OCI-LY3 (cell line): ENCODE measurements around the gene IGLL1.

Experiments used
- H2AFZ ChIP-seq: fragments of 200-600, 300-600 bp; shearing (Covaris generic); 2 replicates; pipeline ENCODE4 v1.6.0; 2014; ENCODE audit warnings: antibody characterized with exemption, low read depth, low read length
- H3K27ac ChIP-seq: fragments of 200-600, 300-600 bp; sonication (generic); 2 replicates; pipeline ENCODE4 v1.5.1; 2014; ENCODE audit warnings: mild to moderate bottlenecking, low read length, moderate library complexity, mixed read lengths
- H3K27me3 ChIP-seq: fragments of 200-600, 300-600 bp; sonication (generic); 2 replicates; pipeline ENCODE4 v1.6.1; 2014; ENCODE audit warnings: low read depth, low read length, mixed read lengths
- H3K36me3 ChIP-seq: fragments of 200-600, 300-600 bp; sonication (generic); replicated peaks from 2 replicates; pipeline ENCODE3; 2014; ENCODE audit warnings: low read depth, low read length, mixed read lengths
- H3K4me1 ChIP-seq: fragments of 300-600, 200-600 bp; sonication (generic); 2 replicates; pipeline ENCODE4 v1.6.1; 2014; ENCODE audit warnings: low read length, mixed read lengths
- H3K4me2 ChIP-seq: fragments of 200-600, 300-600 bp; sonication (generic); 2 replicates; pipeline ENCODE4 v1.6.1; 2014; ENCODE audit warnings: low read length, mixed read lengths
- H3K4me3 ChIP-seq: fragments of 300-600, 200-600 bp; sonication (generic); 2 replicates; pipeline ENCODE4 v1.5.1; 2014; ENCODE audit warnings: antibody characterized with exemption, mild to moderate bottlenecking, low read length, moderate library complexity
- H3K79me2 ChIP-seq: fragments of 300-600, 200-600 bp; shearing (Covaris generic); 2 replicates; pipeline ENCODE4 v1.6.1; 2014; ENCODE audit warnings: mild to moderate bottlenecking, low read length, mixed read lengths
- H3K9ac ChIP-seq: fragments of 300-600, 200-600 bp; shearing (Covaris generic); 2 replicates; pipeline ENCODE4 v1.6.0; 2014; ENCODE audit warnings: mild to moderate bottlenecking, low read length, moderate library complexity
- H3K9me3 ChIP-seq: fragments of 200-600, 300-600 bp; shearing (Covaris generic); 2 replicates; pipeline ENCODE4 v1.6.1; 2014; ENCODE audit warnings: low read length, mixed read lengths; ENCODE audit not compliant: insufficient read depth
- H4K20me1 ChIP-seq: fragments of 200-600, 300-600 bp; sonication (generic); 2 replicates; pipeline ENCODE4 v1.6.1; 2016; ENCODE audit warnings: low read length, mixed read lengths; ENCODE audit not compliant: insufficient read depth
- EZH2phosphoT487 ChIP-seq: fragments of 200-600 bp; shearing (Covaris generic); IDR thresholded peaks from 2 replicates; pipeline ENCODE4 v1.6.1; 2018; ENCODE audit warnings: antibody characterized with exemption, mixed run types, low read depth
- TF ChIP-seq, protein P1 (sequence below): fragments of 200-600, 300-600 bp; sonication (generic); IDR thresholded peaks from 2 replicates; pipeline ENCODE4 v1.5.1; 2014; ENCODE audit warnings: antibody characterized with exemption, low read length, low read depth

The IGLL1 gene

DNA sequence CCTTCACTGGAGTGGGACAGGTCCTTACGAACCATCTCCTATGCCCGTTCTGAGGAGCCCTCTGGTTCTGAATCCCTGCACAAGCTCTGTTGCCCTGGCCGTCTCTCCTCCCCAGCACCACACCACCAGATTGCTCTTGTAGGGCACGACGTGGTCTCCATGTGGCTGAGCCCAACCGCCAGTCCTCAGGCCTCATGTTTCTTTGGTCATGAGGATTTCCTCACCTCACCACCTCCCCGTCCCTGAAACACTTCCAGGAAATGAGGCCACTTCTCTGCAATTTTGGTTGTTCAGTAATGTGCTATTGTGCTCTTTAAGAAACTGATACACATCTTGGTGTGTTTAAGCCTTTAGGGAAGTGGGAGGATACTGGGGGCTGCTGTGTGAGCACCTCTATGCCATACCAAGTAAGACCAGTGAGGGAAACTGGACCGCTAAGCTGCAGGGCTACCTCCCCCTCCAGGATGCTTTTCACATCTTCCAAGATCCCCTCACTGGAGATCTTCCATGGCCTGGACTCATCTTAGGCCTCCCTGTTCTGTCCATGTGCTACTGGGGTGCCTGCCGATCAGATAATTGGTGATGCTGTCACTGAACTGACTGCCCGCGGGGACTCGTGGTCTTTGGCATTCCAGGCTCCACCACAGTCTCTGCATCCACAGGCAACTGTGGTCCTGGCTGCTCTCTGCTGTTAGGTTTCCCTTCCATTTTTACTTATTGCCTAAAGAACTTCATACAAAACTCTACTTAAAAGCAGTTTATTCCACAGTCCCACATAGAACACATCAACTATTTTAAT lies 30.1 kb upstream of the IGLL1 start:
- TF ChIP-seq, protein P1, sequence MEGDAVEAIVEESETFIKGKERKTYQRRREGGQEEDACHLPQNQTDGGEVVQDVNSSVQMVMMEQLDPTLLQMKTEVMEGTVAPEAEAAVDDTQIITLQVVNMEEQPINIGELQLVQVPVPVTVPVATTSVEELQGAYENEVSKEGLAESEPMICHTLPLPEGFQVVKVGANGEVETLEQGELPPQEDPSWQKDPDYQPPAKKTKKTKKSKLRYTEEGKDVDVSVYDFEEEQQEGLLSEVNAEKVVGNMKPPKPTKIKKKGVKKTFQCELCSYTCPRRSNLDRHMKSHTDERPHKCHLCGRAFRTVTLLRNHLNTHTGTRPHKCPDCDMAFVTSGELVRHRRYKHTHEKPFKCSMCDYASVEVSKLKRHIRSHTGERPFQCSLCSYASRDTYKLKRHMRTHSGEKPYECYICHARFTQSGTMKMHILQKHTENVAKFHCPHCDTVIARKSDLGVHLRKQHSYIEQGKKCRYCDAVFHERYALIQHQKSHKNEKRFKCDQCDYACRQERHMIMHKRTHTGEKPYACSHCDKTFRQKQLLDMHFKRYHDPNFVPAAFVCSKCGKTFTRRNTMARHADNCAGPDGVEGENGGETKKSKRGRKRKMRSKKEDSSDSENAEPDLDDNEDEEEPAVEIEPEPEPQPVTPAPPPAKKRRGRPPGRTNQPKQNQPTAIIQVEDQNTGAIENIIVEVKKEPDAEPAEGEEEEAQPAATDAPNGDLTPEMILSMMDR: no peak
- TF ChIP-seq EZH2phosphoT487: no peak
- H3K4me1 ChIP-seq: no peaks in the 10 kb centered on the region
- no peaks in the 10 kb centered on the region for H3K36me3 ChIP-seq
- H3K4me2 ChIP-seq: no peak overlapping the region
- H3K9ac ChIP-seq: no peak overlapping the region
- H3K79me2 ChIP-seq: no peaks in the 10 kb centered on the region
- H3K9me3 ChIP-seq: no peaks in the 10 kb centered on the region
- H3K27ac ChIP-seq: no peak overlapping the region
- no peaks in the 10 kb centered on the region for H3K27me3 ChIP-seq
- no peak overlapping the region for H3K4me3 ChIP-seq
- no peak overlapping the region for H2AFZ ChIP-seq
- no peaks in the 10 kb centered on the region for H4K20me1 ChIP-seq

DNA sequence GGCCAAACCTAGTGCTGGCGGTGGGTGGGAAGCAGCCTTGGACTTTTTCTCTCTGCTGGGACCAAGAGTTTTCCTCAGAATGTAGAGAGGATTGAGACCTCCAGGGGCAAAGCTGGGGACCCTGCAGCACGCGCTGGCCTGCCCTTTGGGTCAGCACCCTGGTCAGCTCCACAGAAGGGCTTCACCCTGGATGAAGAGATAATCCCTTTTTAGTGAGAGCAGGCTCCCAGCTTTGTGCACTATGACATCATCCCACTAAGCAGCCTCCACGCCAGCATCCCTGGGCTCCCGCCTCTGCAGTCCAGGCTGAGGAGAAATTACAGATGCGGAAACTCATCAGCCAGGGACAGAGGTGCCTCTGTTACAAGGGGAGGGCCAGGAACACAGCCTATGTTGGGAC lies 28.5 kb upstream of the IGLL1 start:
- Histone ChIP-seq H3K4me2 (no peak overlapping the region), H3K36me3 (no peaks in the 10 kb centered on the region), H3K79me2 (no peaks in the 10 kb centered on the region), H3K27me3 (peaks cover 15% of the 10 kb centered on the region), H2AFZ (no peak overlapping the region), H4K20me1 (no peaks in the 10 kb centered on the region), H3K9ac (no peak overlapping the region), H3K9me3 (no peaks in the 10 kb centered on the region), H3K27ac (no peak overlapping the region), H3K4me3 (no peak overlapping the region), H3K4me1 (no peaks in the 10 kb centered on the region)
- no peak for TF ChIP-seq EZH2phosphoT487
- TF ChIP-seq, protein P1: no peak

DNA sequence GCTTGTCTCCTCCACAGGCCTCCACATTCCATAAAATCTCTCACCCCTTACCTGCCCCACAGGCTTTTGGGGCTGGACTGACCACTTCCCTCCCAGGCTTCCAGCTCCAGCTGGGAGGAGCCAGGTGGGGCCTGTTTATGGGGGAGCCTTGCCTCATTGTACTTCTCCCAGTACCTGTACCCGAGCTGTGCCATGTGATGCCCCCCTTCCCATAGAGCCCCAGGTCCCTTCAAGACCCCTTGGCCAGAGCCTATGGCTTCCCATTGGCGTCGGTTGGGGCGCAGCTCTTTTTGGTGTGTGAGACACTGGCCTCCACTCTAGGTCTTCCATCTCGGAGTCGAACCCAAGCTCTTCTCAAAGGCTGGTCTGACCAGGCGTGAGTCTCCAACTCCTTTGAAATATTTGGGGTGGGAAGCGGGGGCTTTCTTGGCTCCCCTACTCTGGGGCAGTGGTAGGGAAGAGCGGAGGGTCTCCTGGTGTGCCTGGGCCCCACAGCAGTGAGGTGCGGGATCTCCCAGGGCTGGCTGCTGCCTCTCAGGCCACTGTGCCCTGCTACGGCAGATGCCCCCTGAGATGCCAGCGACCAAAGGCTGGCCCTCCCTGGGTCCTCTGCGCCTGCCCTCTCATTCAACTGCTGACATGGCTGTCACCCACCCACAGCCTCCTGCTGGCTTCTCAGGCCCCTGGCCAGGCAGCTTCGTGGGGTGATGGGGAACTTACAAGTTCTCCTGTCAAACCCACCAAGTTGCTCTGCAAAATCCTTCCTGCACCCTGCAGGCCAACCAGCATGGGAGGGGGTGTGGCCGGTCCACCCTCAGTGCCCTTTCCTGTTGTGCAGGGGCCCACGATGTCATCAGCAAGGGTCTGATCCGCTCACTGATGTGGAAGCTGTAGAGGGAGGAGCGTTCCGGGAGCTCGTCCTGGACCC lies 26.4 kb upstream of the IGLL1 start:
- Histone ChIP-seq H3K9ac (no peak overlapping the region), H3K27me3 (peaks cover 20% of the 10 kb centered on the region), H3K4me3 (no peak overlapping the region), H3K79me2 (no peaks in the 10 kb centered on the region), H3K27ac (no peak overlapping the region), H3K9me3 (no peaks in the 10 kb centered on the region), H2AFZ (no peak overlapping the region), H3K36me3 (no peaks in the 10 kb centered on the region), H3K4me1 (no peaks in the 10 kb centered on the region), H3K4me2 (no peak overlapping the region), H4K20me1 (no peaks in the 10 kb centered on the region)
- TF ChIP-seq, protein P1: no peak
- no peak for TF ChIP-seq EZH2phosphoT487
